Measurements from ENCODE around the gene LRRC27.

LRRC27 gene

GRCh38 chr10:132390921-132391675, 59.1 kb downstream of the LRRC27 start:
- no peak for DNase-seq (ENCODE audit: low spot score)

- DNase-seq (ENCODE audit: low spot score): no peak
Observed at GRCh38 chr10:132391676-132392020, 59.7 kb downstream of the LRRC27 start.

- DNase-seq (ENCODE audit: low spot score): no peak
Observed at GRCh38 chr10:132392184-132392800, 60.3 kb downstream of the LRRC27 start.

GRCh38 chr10:132392811-132393694, 61.1 kb downstream of the LRRC27 start:
- DNase-seq (ENCODE audit: low spot score): no peak

GRCh38 chr10:132393695-132394181, 61.7 kb downstream of the LRRC27 start:
- no peak for DNase-seq (ENCODE audit: low spot score)

GRCh38 chr10:132394201-132394811, 62.3 kb downstream of the LRRC27 start:
- DNase-seq (ENCODE audit: low spot score): no peak

- DNase-seq (ENCODE audit: low spot score): no peak
Observed at GRCh38 chr10:132394936-132395703, 63.1 kb downstream of the LRRC27 start.

- DNase-seq (ENCODE audit: low spot score): no peak
Observed at GRCh38 chr10:132395704-132396493, 63.9 kb downstream of the LRRC27 start.

- no peak for DNase-seq (ENCODE audit: low spot score)
Observed at GRCh38 chr10:132396494-132397035, 64.6 kb downstream of the LRRC27 start.

GRCh38 chr10:132397036-132397541, 65.1 kb downstream of the LRRC27 start, which contains the start of gene PWWP2B:
PWWP2B (plus strand) TSS chr10:132397200; CDS start chr10:132397227, 27 bp downstream.
- no peak for DNase-seq (ENCODE audit: low spot score)

- DNase-seq (ENCODE audit: low spot score): no peak
Observed at GRCh38 chr10:132397671-132398565, 65.9 kb downstream of the LRRC27 start.

- DNase-seq (ENCODE audit: low spot score): no peak
Observed at GRCh38 chr10:132398566-132398991, 66.6 kb downstream of the LRRC27 start.

- DNase-seq (ENCODE audit: low spot score): no peak
Observed at GRCh38 chr10:132399117-132400035, 67.4 kb downstream of the LRRC27 start.

- DNase-seq (ENCODE audit: low spot score): no peak
Observed at GRCh38 chr10:132400041-132400546, 68.1 kb downstream of the LRRC27 start.

GRCh38 chr10:132400547-132401151, 68.7 kb downstream of the LRRC27 start:
- no peak for DNase-seq (ENCODE audit: low spot score)

- DNase-seq (ENCODE audit: low spot score): no peak
Observed at GRCh38 chr10:132401401-132402118, 69.6 kb downstream of the LRRC27 start.

Data from pons (tissue), 1 donor.